BLaER1 treated with 17β-estradiol and CSF1 and Interleukin-3, amounts not matched to agents 10 nM and 100 nM (cell line): ENCODE results near the gene TMEM187.
A peak's percentile ranks its signal among the peaks of the same experiment; 100 is the strongest.

Experiments used
- H3K27ac ChIP-seq, 11 experiments: shearing (Covaris generic); formaldehyde crosslinking; 2 replicates each; pipeline ENCODE4 v1.8.1; 2022
- H3K27me3 ChIP-seq, 11 experiments: shearing (Covaris generic); formaldehyde crosslinking; 2 replicates each; pipeline ENCODE4 v1.8.1; 2022
- H3K36me3 ChIP-seq, 11 experiments: shearing (Covaris generic); formaldehyde crosslinking; 2 replicates each; pipeline ENCODE4 v1.8.1; 2022
- H3K4me1 ChIP-seq, 10 experiments: shearing (Covaris generic); formaldehyde crosslinking; 2 replicates each; pipeline ENCODE4 v1.8.1; 2022
- H3K4me2 ChIP-seq, 11 experiments: shearing (Covaris generic); formaldehyde crosslinking; 2 replicates each; pipeline ENCODE4 v1.8.1; 2022
- H3K4me3 ChIP-seq, 10 experiments: shearing (Covaris generic); formaldehyde crosslinking; 2 replicates each; pipeline ENCODE4 v1.8.1; 2022
- H3K9ac ChIP-seq, 11 experiments: shearing (Covaris generic); formaldehyde crosslinking; 2 replicates each; pipeline ENCODE4 v1.8.1; 2022
- H3K9me3 ChIP-seq, 11 experiments: shearing (Covaris generic); formaldehyde crosslinking; replicated peaks in 1 of 11; 2 replicates each; pipeline ENCODE4 v1.8.1; 2022
- H4K20me1 ChIP-seq, 11 experiments: shearing (Covaris generic); formaldehyde crosslinking; 2 replicates each; pipeline ENCODE4 v1.8.1; 2022
- Cebpa-rat ChIP-seq, 11 experiments: shearing (Covaris generic); IDR thresholded peaks; 2 replicates each; pipeline ENCODE4 v1.8.1; 2022

TMEM187 gene

DNA sequence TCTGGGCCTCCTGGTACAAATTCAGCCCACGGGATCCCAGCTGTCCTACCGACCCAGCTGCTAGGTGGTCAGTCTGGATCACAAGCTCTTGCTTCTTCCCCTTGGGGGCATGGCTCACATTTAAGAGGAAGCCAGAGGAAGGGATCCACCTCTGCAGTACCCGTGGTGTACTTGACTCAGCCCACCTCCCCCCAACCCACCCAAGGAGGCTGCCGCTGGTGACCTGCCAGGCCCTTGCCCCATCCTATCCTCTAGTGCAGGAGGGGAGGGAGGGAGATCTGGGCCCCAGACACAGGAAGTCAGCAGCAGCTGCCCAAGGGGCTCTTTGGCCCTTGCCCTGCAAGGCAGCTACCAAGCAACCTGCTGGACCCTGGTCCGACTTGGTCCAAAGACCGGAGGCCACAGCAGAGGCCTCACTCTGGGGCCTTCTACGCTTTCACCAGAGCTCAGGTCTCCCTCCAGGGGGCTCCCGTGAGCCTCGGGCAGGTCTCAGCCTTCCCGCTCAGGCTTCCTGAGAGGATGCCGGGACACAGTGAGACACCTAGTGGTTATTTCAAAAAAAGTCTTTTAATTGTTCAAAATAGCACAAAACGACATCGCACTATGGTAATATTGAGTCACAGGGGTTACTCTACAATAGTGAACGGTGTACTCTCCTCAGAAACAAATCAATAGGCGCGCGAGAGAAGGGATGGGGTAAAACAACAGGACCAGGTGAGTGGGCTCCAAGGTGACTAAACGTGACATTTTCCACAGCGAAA, 25.4 kb upstream of the TMEM187 start:
- Histone ChIP-seq H3K4me3 (no peak overlapping the region), H3K9me3 (no peaks in the 10 kb centered on the region), H4K20me1 (peaks cover 9 to 95% (median 80%) of the 10 kb centered on the region in 11 experiments; a peak in 20 of 22 replicates), H3K36me3 (peaks cover 29 to 42% (median 38%) of the 10 kb centered on the region in 11 experiments), H3K4me2 (peak overlapping the region; percentile 42 to 87 (median 70)), H3K27ac (peak overlapping the region in 10 of 11 experiments; percentile 32 to 69 (median 58); a peak in 18 of 22 replicates), H3K9ac (peak overlapping the region in 8 of 11 experiments; percentile 45 to 64 (median 56); a peak in 16 of 22 replicates), H3K4me1 (peaks cover 79 to 99% (median 93%) of the 10 kb centered on the region in 10 experiments), H3K27me3 (peaks cover 35 to 78% (median 57%) of the 10 kb centered on the region in 11 experiments)
- no peak for TF ChIP-seq Cebpa-rat (IDR thresholded peaks at IDR 0.05)

DNA sequence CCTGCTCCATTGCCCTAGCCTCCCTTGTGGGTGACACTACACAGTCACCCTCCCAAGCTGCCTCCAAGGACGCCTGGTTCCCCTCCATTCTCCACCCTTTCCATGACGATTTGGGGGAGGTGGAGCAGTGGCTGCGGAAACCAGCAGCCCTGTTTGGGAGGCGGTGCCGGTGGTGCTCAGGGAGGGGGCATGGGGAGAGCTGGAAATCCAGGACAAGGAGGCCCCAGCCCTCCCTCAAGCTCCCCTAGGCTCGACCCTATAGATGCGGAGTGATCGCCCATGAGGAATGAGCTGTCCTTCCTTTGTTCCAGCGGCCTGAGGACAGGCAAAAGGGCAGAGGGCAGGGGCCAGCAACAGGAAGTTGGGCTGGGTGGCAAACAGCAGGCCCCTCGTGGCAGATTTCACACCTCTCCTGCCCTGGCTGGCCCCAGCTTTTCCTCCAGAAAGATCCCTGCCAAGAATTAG, 24.5 kb upstream of the TMEM187 start:
- H3K4me2 ChIP-seq: peak overlapping the region; percentile 36 to 87 (median 70)
- peak overlapping the region in 10 of 11 experiments; percentile 18 to 69 (median 53); a peak in 17 of 22 replicates for H3K27ac ChIP-seq
- H4K20me1 ChIP-seq: peaks cover 2 to 97% (median 80%) of the 10 kb centered on the region in 11 experiments; a peak in 20 of 22 replicates
- peaks cover 27 to 70% (median 48%) of the 10 kb centered on the region in 11 experiments for H3K27me3 ChIP-seq
- H3K36me3 ChIP-seq: peaks cover 38 to 49% (median 46%) of the 10 kb centered on the region in 11 experiments
- H3K4me3 ChIP-seq: no peak overlapping the region
- H3K9me3 ChIP-seq: no peaks in the 10 kb centered on the region
- H3K4me1 ChIP-seq: peaks cover 77 to 99% (median 93%) of the 10 kb centered on the region in 10 experiments
- TF ChIP-seq Cebpa-rat (IDR thresholded peaks at IDR 0.05): no peak
- peak overlapping the region in 8 of 11 experiments; percentile 45 to 64 (median 56); a peak in 14 of 22 replicates for H3K9ac ChIP-seq

DNA sequence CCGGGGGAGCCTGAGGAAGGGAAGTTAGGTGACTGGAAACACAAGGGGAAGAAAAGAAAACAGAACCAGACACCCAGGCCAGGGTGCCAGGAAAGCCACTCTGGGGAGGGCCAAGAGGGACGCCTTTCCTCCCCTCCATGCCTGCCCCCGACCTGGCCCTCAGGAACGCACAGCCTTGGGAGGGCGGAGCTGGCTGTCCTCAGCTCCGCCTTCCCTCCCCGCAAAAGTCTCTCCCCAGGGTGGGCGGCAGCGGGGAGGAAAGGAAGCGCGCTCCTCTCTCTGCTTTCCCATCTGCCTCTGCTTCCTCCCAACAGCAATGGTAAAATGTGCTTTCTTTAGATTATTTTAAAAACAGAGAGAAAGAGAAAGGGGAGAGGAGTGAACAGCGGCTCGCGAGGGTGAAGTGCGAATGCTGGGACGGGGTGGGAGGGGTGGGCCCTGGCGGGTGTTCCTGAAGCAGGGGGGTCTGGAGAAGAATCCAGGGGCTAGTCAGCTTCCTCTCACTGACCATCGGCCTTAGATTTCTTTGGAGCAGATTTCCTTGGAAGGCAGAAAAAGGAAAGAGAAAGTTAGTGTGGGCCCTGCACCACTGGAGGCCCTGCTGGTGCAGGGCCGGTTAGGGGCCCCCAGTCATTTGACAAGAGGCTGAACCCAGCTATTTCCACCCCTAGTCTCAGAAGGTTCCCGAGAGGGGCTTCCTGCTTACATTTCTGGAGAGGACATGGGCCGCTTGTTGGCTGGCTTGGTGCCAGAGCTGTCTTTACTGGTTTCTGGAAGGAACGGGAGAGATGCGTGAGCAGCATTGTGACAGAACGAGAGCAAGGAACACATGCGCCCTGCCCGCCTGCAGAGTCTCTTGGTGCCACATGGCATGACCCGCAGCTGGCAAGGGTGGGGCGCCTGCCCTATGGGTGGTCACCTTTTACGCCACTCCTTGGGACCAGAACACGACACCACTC, 23.4 kb upstream of the TMEM187 start:
- H3K9me3 ChIP-seq: no peaks in the 10 kb centered on the region
- no peak for TF ChIP-seq Cebpa-rat (IDR thresholded peaks at IDR 0.05)
- peak overlapping the region in 10 of 11 experiments; percentile 18 to 69 (median 53); a peak in 18 of 22 replicates for H3K27ac ChIP-seq
- H3K4me3 ChIP-seq: peak overlapping the region in 4 of 10 experiments; percentile 4 to 24 (median 20); a peak in 2 of 20 replicates
- peak overlapping the region; percentile 62 to 87 (median 70) for H3K4me2 ChIP-seq
- H3K27me3 ChIP-seq: peaks cover 16 to 59% (median 38%) of the 10 kb centered on the region in 11 experiments; a peak in 20 of 22 replicates
- peaks cover 76 to 97% (median 91%) of the 10 kb centered on the region in 10 experiments for H3K4me1 ChIP-seq
- H3K9ac ChIP-seq: peak overlapping the region in 9 of 11 experiments; percentile 21 to 63 (median 56); a peak in 17 of 22 replicates
- H3K36me3 ChIP-seq: peaks cover 36 to 60% (median 55%) of the 10 kb centered on the region in 11 experiments
- H4K20me1 ChIP-seq: peaks cover 0 to 97% (median 83%) of the 10 kb centered on the region in 11 experiments; a peak in 19 of 22 replicates

DNA sequence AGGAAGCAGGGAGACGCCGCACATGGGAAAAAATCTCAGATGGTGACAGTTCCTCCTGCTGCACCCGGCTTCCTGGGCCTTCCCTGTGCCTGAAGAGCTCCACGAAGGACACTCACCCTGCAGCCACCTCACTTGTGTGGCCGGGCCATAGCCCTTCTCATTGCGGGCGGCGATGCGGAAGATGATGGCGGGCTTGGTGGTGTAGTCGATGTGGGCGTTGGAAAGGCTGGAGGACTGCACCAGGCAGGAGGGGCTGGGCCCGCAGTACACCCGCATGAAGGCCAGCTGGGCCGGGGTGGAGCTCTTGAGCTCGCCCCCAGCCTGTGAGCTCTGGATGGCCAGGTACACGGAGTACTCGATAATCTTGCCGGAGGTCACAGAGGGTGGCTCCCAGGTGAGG, 22.4 kb upstream of the TMEM187 start:
- TF ChIP-seq Cebpa-rat (IDR thresholded peaks at IDR 0.05): no peak
- Histone ChIP-seq H3K27ac (peak overlapping the region in 7 of 11 experiments; percentile 33 to 69 (median 58); a peak in 11 of 22 replicates), H3K9ac (peak overlapping the region in 10 of 11 experiments; percentile 5 to 63 (median 52); a peak in 17 of 22 replicates), H3K9me3 (no peaks in the 10 kb centered on the region), H3K4me3 (peak overlapping the region in 2 of 10 experiments; percentile 8 to 24; a peak in 1 of 20 replicates), H3K36me3 (peaks cover 45 to 70% (median 65%) of the 10 kb centered on the region in 11 experiments), H3K4me1 (peaks cover 71 to 88% (median 82%) of the 10 kb centered on the region in 10 experiments), H3K27me3 (peaks cover 8 to 50% (median 28%) of the 10 kb centered on the region in 11 experiments; a peak in 18 of 22 replicates), H3K4me2 (peak overlapping the region; percentile 62 to 87 (median 70)), H4K20me1 (peaks cover 0 to 97% (median 86%) of the 10 kb centered on the region in 11 experiments; a peak in 19 of 22 replicates)

DNA sequence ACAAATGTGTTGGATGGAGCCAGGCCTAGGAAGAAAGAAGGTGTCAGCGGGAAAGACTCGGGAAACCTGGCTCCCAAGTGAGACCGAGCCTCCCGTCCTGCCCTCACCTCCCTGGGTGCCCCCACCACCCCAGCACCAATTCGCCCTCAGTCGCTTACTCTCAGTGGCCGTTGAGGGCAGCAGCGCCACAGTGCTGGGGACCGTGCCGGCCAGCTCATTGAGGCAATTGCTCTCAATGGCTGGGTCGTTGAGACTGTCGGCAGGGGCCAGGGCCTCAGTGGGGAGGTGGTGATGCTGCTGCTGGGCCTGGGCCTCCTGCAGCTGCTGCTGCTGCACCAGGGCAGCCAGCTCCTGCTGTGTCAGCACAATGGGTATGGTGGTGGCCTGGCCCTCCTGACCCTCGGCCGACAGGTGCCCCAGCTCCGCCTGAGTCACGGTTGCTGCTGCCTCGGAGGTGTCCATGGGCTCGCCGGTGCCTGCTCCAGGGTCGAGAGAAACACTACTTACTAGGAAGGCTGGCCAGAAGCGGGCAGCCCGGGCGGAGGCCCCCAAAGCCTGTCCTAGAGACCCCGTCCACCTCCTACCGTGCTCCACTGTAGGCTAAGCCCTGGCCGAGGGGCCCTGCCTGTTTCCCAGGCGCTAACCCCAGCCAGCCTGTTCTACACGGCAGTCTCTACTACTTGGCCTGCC, 20.7 kb upstream of the TMEM187 start:
- TF ChIP-seq Cebpa-rat (IDR thresholded peaks at IDR 0.05): no peak
- H3K4me1 ChIP-seq: peaks cover 54 to 74% (median 68%) of the 10 kb centered on the region in 10 experiments

DNA sequence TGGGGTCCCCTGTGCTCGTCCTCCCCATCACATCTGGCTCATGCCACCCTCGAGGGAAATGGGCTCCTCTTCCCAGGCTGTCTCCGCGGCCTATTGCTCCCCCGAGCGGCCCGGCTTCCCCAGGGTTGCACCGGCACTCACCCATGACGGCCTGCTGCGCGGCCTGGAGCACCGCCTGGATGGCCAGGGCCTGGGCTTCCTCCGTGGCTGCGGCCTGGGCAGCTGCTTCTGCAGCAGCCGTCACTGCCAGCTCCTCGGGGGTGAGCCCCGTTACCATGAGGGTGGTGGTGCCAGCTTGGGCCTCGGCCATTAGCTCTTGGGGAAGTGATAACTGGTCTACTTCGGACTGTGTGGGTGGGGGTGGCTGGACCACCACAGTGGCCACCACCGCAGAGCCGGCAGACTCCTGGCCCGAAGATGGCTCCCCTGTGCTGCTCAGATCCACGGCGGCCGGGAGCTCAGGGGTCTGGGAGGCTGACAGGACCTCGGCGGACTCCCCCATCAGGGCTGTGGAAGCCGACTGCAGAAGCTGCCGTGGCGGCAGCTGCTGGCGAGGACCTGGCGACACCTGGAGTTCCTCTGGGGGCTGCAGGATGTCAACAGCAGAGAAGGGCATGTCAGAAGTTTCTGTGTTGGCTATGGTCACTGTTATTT, 20.1 kb upstream of the TMEM187 start:
- peaks cover 0 to 100% (median 94%) of the 10 kb centered on the region in 11 experiments; a peak in 19 of 22 replicates for H4K20me1 ChIP-seq
- H3K9me3 ChIP-seq: no peaks in the 10 kb centered on the region
- H3K27ac ChIP-seq: peak overlapping the region in 6 of 11 experiments; percentile 13 to 64 (median 37); a peak in 10 of 22 replicates
- peaks cover 0 to 42% (median 9%) of the 10 kb centered on the region in 11 experiments; a peak in 11 of 22 replicates for H3K27me3 ChIP-seq
- peak overlapping the region; percentile 8 to 87 (median 39); a peak in 17 of 22 replicates for H3K4me2 ChIP-seq
- peak overlapping the region in 8 of 11 experiments; percentile 16 to 44 (median 28); a peak in 10 of 22 replicates for H3K9ac ChIP-seq
- H3K4me3 ChIP-seq: no peak overlapping the region
- H3K4me1 ChIP-seq: peaks cover 49 to 69% (median 63%) of the 10 kb centered on the region in 10 experiments
- no peak for TF ChIP-seq Cebpa-rat (IDR thresholded peaks at IDR 0.05)
- H3K36me3 ChIP-seq: peaks cover 65 to 94% (median 87%) of the 10 kb centered on the region in 11 experiments

More for the DNA sequence above, 20.7 kb upstream of the TMEM187 start:
- peak overlapping the region in 7 of 11 experiments; percentile 9 to 63 (median 30); a peak in 4 of 22 replicates for H3K9ac ChIP-seq
- peaks cover 0 to 44% (median 14%) of the 10 kb centered on the region in 11 experiments; a peak in 14 of 22 replicates for H3K27me3 ChIP-seq
- peak overlapping the region in 9 of 11 experiments; percentile 37 to 87 (median 70); a peak in 11 of 22 replicates for H3K4me2 ChIP-seq
- H3K4me3 ChIP-seq: no peak overlapping the region
- peaks cover 58 to 87% (median 81%) of the 10 kb centered on the region in 11 experiments for H3K36me3 ChIP-seq
- H4K20me1 ChIP-seq: peaks cover 0 to 98% (median 92%) of the 10 kb centered on the region in 11 experiments; a peak in 19 of 22 replicates
- H3K27ac ChIP-seq: peak overlapping the region in 6 of 11 experiments; percentile 7 to 64 (median 37); a peak in 7 of 22 replicates
- no peaks in the 10 kb centered on the region for H3K9me3 ChIP-seq
